PC-3 (cell line): ENCODE data around the gene DENND6B.

Source experiments
- EZH2 ChIP-seq: fragments of 300-600 bp; sonication (generic); IDR thresholded peaks from one replicate; pipeline ENCODE4 v1.6.1; 2017; ENCODE audit warnings: antibody characterized with exemption, mild to moderate bottlenecking, low read length; ENCODE audit not compliant: unreplicated experiment
- TF ChIP-seq, protein P1 (sequence below): fragments of 300-600 bp; sonication (generic); conservative IDR thresholded peaks from 2 replicates; pipeline ENCODE4 v1.5.1; 2017; ENCODE audit warnings: antibody characterized with exemption, low read depth, mild to moderate bottlenecking, low read length

DNA sequence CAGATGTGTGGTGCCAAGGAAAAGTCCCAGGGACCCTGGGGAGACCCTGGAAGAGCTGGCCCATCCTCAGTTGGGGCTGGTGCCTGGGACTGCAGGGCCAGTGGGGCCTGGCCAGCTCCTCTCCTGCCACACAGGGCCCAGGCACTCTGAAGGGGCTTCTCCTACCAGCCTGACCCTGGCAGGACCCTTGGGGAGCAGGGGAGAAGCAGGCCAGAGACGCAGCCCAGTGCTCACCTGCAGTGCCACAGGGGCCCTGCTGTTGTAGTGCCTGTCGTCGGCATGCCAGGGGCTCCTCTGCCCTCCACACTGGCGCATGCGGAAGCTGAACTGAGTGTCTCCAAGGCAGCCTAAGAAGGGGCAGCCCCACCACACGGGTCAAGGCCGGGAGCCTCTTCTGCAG is 9.1 kb downstream of the DENND6B start:
- TF ChIP-seq, protein P1, sequence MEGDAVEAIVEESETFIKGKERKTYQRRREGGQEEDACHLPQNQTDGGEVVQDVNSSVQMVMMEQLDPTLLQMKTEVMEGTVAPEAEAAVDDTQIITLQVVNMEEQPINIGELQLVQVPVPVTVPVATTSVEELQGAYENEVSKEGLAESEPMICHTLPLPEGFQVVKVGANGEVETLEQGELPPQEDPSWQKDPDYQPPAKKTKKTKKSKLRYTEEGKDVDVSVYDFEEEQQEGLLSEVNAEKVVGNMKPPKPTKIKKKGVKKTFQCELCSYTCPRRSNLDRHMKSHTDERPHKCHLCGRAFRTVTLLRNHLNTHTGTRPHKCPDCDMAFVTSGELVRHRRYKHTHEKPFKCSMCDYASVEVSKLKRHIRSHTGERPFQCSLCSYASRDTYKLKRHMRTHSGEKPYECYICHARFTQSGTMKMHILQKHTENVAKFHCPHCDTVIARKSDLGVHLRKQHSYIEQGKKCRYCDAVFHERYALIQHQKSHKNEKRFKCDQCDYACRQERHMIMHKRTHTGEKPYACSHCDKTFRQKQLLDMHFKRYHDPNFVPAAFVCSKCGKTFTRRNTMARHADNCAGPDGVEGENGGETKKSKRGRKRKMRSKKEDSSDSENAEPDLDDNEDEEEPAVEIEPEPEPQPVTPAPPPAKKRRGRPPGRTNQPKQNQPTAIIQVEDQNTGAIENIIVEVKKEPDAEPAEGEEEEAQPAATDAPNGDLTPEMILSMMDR: no peak
- no peak for TF ChIP-seq EZH2
